ENCODE results near the gene AHNAK. TPM values are rescaled to one million over a fixed set of nuclear protein-coding genes. Genes with fewer than 3 reads are reported as not detected.

Gene AHNAK
- polyA plus RNA-seq, 2 of the 4 experiments (the other 2 are of a cell fraction): 43.3 to 82.0 TPM

GRCh38 chr11:62431171-62431901, 115.3 kb downstream of the AHNAK start:
- ATAC-seq: peak; percentile 63 to 67
- TF ChIP-seq CBX8 (IDR thresholded peaks at IDR 0.05) (no peak), BCL3 (IDR thresholded peaks at IDR 0.05) (no peak), BHLHE40 (IDR thresholded peaks at IDR 0.05; ENCODE audit: low read depth, low read length) (no peak), RCOR1 (IDR thresholded peaks at IDR 0.05; ENCODE audit: low read depth, low read length) (no peak), HOXA7 (CRISPR knock-in tag; IDR thresholded peaks at IDR 0.05) (no peak), FOXS1 (CRISPR knock-in tag; IDR thresholded peaks at IDR 0.05) (no peak), GATA3 (IDR thresholded peaks at IDR 0.05; ENCODE audit: borderline replicate concordance) (peak; percentile 60; the same call in 1 of the 2 replicates), RFX5 (IDR thresholded peaks at IDR 0.05) (no peak), KDM5A (IDR thresholded peaks at IDR 0.05) (no peak), SREBF2 (IDR thresholded peaks at IDR 0.05) (no peak), CEBPB (IDR thresholded peaks at IDR 0.05) (no peak), MAZ (IDR thresholded peaks at IDR 0.05; ENCODE audit: borderline replicate concordance, low read depth, low read length) (no peak), KDM1A (IDR thresholded peaks at IDR 0.05; ENCODE audit: low read depth) (no peak), JUNB (IDR thresholded peaks at IDR 0.05) (peak; percentile 37; the same call in 1 of the 2 replicates), MAFK (IDR thresholded peaks at IDR 0.05; ENCODE audit: partially characterized antibody) (no peak), NFE2L2 (conservative IDR thresholded peaks at IDR 0.05; ENCODE audit: low read length) (no peak), EHF (CRISPR knock-in tag; IDR thresholded peaks at IDR 0.05) (no peak), FOSL2 (IDR thresholded peaks at IDR 0.05) (0 out of 2 replicates have a peak, but pooled peaks have one; percentile 27), FOSL2 (CRISPR knock-in tag; IDR thresholded peaks at IDR 0.05) (peak; percentile 76), ZC3H11A (IDR thresholded peaks at IDR 0.05) (no peak), NPAS2 (CRISPR knock-in tag; IDR thresholded peaks at IDR 0.05; ENCODE audit: borderline replicate concordance) (no peak), FOSB (CRISPR knock-in tag; IDR thresholded peaks at IDR 0.05) (no peak), EHMT2 (IDR thresholded peaks at IDR 0.05; ENCODE audit: low read depth) (no peak), MYC (IDR thresholded peaks at IDR 0.05; ENCODE audit: borderline replicate concordance, low read length) (no peak)
- TF ChIP-seq, protein P1, sequence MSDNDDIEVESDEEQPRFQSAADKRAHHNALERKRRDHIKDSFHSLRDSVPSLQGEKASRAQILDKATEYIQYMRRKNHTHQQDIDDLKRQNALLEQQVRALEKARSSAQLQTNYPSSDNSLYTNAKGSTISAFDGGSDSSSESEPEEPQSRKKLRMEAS (IDR thresholded peaks at IDR 0.05): 0 out of 2 replicates have a peak, but pooled peaks have one; percentile 49
- TF ChIP-seq, protein P2, sequence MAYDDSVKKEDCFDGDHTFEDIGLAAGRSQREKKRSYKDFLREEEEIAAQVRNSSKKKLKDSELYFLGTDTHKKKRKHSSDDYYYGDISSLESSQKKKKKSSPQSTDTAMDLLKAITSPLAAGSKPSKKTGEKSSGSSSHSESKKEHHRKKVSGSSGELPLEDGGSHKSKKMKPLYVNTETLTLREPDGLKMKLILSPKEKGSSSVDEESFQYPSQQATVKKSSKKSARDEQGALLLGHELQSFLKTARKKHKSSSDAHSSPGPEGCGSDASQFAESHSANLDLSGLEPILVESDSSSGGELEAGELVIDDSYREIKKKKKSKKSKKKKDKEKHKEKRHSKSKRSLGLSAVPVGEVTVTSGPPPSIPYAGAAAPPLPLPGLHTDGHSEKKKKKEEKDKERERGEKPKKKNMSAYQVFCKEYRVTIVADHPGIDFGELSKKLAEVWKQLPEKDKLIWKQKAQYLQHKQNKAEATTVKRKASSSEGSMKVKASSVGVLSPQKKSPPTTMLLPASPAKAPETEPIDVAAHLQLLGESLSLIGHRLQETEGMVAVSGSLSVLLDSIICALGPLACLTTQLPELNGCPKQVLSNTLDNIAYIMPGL (CRISPR knock-in tag; IDR thresholded peaks at IDR 0.05; ENCODE audit: borderline replicate concordance): no peak
- H3K4me2 ChIP-seq: peak overlapping the region; percentile 58
- WGBS (ENCODE audit: missing lambda C conversion rate): 32% methylated on average over 11 of the region's 11 CpGs
- no peak for FAIRE-seq
- no peak overlapping the region for H3K4me3 ChIP-seq
- ChIA-PET POLR2A (no interaction called here), CTCF (interaction anchor here (0.7 to 2.9 kb wide), 2 partner anchors 69 to 111 kb away, joined by 3 to 7 read pairs; no protein-coding TSS in a partner anchor)
- peak overlapping the region; percentile 47 to 86; a peak in 5 of 6 replicates for H3K27ac ChIP-seq
- H3K4me1 ChIP-seq: peaks cover 54% of the 10 kb centered on the region
- no peaks in the 10 kb centered on the region for H3K9me3 ChIP-seq
- DNase-seq (ENCODE audit: low read depth in 1 of 2, low spot score in 1 of 2): peak in 1 of 2 experiments; percentile 42

DNA sequence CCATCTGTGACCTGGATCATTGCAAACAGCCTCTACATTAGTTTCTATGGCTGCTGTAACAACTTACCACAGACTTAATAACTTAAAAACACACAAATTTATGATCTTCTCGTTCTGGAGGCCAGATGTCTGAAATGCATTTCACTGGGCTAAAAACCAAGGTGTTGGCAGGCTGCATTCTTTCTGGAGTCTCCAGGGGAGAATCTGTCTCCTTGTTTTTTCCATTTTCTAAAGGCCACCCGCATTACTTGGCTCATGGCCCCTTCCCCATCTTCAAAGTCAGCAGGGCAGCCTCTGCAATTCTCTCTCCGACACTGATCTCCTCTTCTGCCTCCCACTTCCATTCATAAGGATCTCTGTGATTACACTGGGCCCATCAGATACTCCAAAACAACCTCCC, 116.2 kb downstream of the AHNAK start:
- Histone ChIP-seq H3K27ac (peak overlapping the region; percentile 47 to 86; a peak in 5 of 6 replicates), H3K4me2 (peak overlapping the region; percentile 58; the same call in 1 of the 3 replicates), H3K9me3 (no peaks in the 10 kb centered on the region), H3K4me3 (no peak overlapping the region), H3K4me1 (peaks cover 56% of the 10 kb centered on the region)
- TF ChIP-seq CBX2 (IDR thresholded peaks at IDR 0.05; ENCODE audit: borderline replicate concordance, low read depth) (no peak), FOSB (CRISPR knock-in tag; IDR thresholded peaks at IDR 0.05) (no peak)
- FAIRE-seq: no peak
- no peak for ATAC-seq
- ChIA-PET CTCF (interaction anchor here (1.3 to 13.0 kb wide), 3 partner anchors 29 to 117 kb away, joined by 3 to 322 read pairs (median 4); no protein-coding TSS in a partner anchor), POLR2A (no interaction called here)
- 90% methylated on average over 3 of the region's 3 CpGs for WGBS (ENCODE audit: missing lambda C conversion rate)
- no peak for DNase-seq (ENCODE audit: low read depth in 1 of 2, low spot score in 1 of 2)

All from A549 (cell line).